ENCODE results near the gene SH3RF3.

The SH3RF3 gene

DNA sequence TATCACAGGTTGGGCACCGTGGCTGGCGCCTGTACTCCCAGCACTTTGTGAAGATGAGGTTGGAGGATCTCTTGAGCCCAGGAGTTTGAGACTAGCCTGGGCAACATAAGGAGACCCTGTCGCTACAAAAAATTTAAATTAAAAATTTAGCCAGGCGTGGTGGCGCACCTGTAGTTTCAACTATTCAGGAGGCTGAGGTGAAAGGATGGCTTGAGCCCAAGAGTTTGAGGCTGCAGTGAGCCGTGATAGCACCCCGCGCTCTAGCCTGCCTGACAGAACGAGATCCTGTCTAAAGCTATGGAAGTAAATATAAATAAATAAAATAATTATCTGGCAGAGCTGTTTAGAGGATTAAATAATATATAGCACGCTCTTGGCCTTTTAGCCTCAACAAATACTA is 1.4 kb upstream of the SH3RF3 start:
- no peak for TF ChIP-seq FOXP2 (optimal IDR thresholded peaks at IDR 0.05; ENCODE audit: borderline replicate concordance, extremely low read depth, extremely low read length, insufficient read depth)
- no peak for TF ChIP-seq SIN3A (IDR thresholded peaks at IDR 0.05; ENCODE audit: borderline replicate concordance, insufficient read depth, low read length)
- TF ChIP-seq, protein P1, sequence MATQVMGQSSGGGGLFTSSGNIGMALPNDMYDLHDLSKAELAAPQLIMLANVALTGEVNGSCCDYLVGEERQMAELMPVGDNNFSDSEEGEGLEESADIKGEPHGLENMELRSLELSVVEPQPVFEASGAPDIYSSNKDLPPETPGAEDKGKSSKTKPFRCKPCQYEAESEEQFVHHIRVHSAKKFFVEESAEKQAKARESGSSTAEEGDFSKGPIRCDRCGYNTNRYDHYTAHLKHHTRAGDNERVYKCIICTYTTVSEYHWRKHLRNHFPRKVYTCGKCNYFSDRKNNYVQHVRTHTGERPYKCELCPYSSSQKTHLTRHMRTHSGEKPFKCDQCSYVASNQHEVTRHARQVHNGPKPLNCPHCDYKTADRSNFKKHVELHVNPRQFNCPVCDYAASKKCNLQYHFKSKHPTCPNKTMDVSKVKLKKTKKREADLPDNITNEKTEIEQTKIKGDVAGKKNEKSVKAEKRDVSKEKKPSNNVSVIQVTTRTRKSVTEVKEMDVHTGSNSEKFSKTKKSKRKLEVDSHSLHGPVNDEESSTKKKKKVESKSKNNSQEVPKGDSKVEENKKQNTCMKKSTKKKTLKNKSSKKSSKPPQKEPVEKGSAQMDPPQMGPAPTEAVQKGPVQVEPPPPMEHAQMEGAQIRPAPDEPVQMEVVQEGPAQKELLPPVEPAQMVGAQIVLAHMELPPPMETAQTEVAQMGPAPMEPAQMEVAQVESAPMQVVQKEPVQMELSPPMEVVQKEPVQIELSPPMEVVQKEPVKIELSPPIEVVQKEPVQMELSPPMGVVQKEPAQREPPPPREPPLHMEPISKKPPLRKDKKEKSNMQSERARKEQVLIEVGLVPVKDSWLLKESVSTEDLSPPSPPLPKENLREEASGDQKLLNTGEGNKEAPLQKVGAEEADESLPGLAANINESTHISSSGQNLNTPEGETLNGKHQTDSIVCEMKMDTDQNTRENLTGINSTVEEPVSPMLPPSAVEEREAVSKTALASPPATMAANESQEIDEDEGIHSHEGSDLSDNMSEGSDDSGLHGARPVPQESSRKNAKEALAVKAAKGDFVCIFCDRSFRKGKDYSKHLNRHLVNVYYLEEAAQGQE (IDR thresholded peaks at IDR 0.05; ENCODE audit: insufficient read depth in 1 of 2, low read depth in 2 of 2, low read length in 2 of 2), result no peak
- TF ChIP-seq TAF1 (IDR thresholded peaks at IDR 0.05; ENCODE audit: borderline replicate concordance, insufficient read depth, low read length), result no peak
- no peak for TF ChIP-seq POLR2AphosphoS5 (IDR thresholded peaks at IDR 0.05; ENCODE audit: low read depth, low read length)

DNA sequence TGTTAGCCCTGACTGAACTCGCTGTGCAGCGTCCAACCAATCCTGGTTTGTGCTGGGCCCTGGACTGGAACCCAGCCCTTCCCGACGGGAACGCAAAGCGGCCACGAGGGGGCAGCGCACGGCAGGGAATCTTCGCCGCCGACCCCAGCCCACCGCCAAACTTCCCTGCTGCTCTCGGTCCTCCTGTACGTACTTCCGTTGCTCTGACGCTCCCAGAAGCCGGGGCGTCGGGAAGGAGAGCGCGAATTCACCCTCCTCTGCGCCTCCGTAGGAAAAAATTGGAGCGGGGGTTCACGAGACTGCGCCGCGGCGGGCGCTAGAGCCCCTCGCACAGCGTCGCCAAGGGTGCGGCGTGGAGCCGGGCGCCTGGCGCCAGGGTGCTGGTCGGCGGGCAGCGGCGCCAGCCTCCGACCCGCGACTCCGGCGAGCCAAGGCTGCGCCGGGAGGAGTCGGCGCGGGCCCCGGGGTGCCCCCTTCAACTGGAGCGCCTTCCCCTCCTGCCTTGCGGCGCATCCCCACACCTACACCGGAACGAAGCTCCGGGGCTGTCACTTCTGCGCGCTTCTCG is 873 bp upstream of the SH3RF3 start:
- TF ChIP-seq FOXP2 (optimal IDR thresholded peaks at IDR 0.05; ENCODE audit: borderline replicate concordance, extremely low read depth, extremely low read length, insufficient read depth), result peak; percentile 69
- TF ChIP-seq SIN3A (IDR thresholded peaks at IDR 0.05; ENCODE audit: borderline replicate concordance, insufficient read depth, low read length), result 0 out of 2 replicates have a peak, but pooled peaks have one; percentile 14
- TF ChIP-seq TAF1 (IDR thresholded peaks at IDR 0.05; ENCODE audit: borderline replicate concordance, insufficient read depth, low read length), result no peak

DNA sequence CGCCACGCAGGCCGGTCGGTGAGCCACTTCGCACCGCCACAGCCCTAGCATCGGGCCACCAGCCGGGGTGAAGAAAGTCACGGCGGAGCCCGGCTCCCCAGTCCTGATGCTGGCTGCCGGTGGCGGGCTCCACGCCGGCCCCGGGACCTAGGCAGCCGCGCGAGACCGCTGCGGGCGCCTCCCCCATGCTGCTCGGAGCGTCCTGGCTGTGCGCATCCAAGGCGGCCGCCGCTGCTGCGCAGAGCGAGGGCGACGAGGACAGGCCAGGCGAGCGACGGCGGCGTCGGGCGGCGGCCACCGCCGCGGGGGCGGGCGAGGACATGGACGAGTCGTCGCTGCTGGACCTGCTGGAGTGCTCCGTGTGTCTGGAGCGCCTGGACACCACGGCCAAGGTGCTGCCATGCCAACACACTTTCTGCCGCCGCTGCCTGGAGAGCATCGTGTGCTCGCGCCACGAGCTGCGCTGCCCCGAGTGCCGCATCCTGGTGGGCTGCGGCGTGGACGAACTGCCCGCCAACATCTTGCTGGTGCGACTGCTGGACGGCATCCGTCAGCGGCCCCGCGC is 433 bp downstream of the SH3RF3 start:
- TF ChIP-seq POLR2AphosphoS5 (IDR thresholded peaks at IDR 0.05; ENCODE audit: low read depth, low read length) (no peak), TAF1 (IDR thresholded peaks at IDR 0.05; ENCODE audit: borderline replicate concordance, insufficient read depth, low read length) (no peak), SIN3A (IDR thresholded peaks at IDR 0.05; ENCODE audit: borderline replicate concordance, insufficient read depth, low read length) (no peak), FOXP2 (optimal IDR thresholded peaks at IDR 0.05; ENCODE audit: borderline replicate concordance, extremely low read depth, extremely low read length, insufficient read depth) (no peak)
- TF ChIP-seq, protein P1 (IDR thresholded peaks at IDR 0.05; ENCODE audit: insufficient read depth in 1 of 2, low read depth in 2 of 2, low read length in 2 of 2), result no peak

DNA sequence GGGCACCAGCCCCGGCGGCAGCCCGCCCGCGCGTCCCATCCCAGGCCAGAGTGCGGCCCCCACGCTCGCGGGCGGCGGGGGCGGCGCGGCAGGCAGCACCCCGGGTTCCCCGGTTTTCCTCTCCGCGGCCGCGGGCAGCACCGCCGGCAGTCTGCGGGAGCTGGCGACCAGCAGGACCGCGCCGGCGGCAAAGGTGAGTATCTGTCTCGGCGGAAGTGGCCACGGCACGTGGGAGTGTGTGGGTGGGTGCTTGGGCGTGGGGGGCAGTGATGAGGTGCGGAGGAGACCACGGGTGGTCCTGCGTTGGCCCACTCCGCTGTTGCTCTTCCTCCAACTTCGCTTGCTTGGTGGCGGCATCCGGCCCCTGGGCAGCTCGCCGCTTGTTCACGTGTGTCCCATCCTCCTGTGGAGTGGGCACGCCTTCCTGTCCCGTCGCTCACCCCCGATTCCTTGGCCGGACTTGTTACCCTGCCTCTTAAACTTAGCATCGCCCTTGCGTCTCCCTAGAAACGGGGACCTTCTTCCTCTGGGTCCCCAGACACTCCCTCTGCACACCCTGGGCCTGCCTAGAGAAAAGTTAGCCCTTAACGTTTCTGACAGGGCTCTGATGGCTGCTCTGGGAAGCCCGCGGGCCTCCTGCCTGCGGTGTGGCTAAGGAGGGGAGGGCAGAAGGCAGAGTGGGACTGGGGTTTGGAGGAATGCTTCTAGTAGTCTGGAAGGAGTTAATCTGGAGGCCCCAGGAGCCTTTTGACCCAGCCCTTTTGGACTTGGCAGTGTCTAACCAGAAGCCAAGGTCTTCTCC is 1.1 kb downstream of the SH3RF3 start:
- TF ChIP-seq POLR2AphosphoS5 (IDR thresholded peaks at IDR 0.05; ENCODE audit: low read depth, low read length) (no peak), FOXP2 (optimal IDR thresholded peaks at IDR 0.05; ENCODE audit: borderline replicate concordance, extremely low read depth, extremely low read length, insufficient read depth) (no peak), SIN3A (IDR thresholded peaks at IDR 0.05; ENCODE audit: borderline replicate concordance, insufficient read depth, low read length) (no peak), TAF1 (IDR thresholded peaks at IDR 0.05; ENCODE audit: borderline replicate concordance, insufficient read depth, low read length) (no peak)
- TF ChIP-seq, protein P1 (IDR thresholded peaks at IDR 0.05; ENCODE audit: insufficient read depth in 1 of 2, low read depth in 2 of 2, low read length in 2 of 2), result no peak

DNA sequence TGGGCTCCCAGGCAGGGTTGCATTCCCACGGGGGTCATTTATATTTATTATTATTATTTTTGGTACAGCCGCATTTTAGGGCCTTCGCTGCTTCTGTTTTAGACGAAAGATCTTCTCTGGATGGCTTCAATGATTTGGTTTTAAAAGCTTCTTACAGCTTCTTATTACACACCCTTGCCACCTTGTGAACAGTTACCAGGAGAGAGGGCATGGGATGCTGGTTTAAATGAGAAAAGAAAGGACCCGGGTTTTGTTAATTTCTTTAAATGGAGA is 1.7 kb downstream of the SH3RF3 start:
- TF ChIP-seq SIN3A (IDR thresholded peaks at IDR 0.05; ENCODE audit: borderline replicate concordance, insufficient read depth, low read length), result no peak
- TF ChIP-seq, protein P1 (IDR thresholded peaks at IDR 0.05; ENCODE audit: insufficient read depth in 1 of 2, low read depth in 2 of 2, low read length in 2 of 2), result no peak
- no peak for TF ChIP-seq TAF1 (IDR thresholded peaks at IDR 0.05; ENCODE audit: borderline replicate concordance, insufficient read depth, low read length)
- TF ChIP-seq FOXP2 (optimal IDR thresholded peaks at IDR 0.05; ENCODE audit: borderline replicate concordance, extremely low read depth, extremely low read length, insufficient read depth), result no peak
- no peak for TF ChIP-seq POLR2AphosphoS5 (IDR thresholded peaks at IDR 0.05; ENCODE audit: low read depth, low read length)
